ENCODE results near the gene NRCAM.
A peak's percentile ranks its signal among the peaks of the same experiment; 100 is the strongest.

- TF ChIP-seq CTCF (IDR thresholded peaks at IDR 0.05) (no peak), RFX5 (IDR thresholded peaks at IDR 0.05) (no peak), EP300 (IDR thresholded peaks at IDR 0.05) (no peak), POLR2A (IDR thresholded peaks at IDR 0.05; ENCODE audit: low read length) (no peak), POLR2AphosphoS2 (conservative IDR thresholded peaks at IDR 0.05; ENCODE audit: low read length) (no peak), FOSL2 (IDR thresholded peaks at IDR 0.05) (peak; percentile 12; the same call in 1 of the 2 replicates), FOSL2 (CRISPR knock-in tag; IDR thresholded peaks at IDR 0.05) (peak; percentile 66), NR3C1 (IDR thresholded peaks at IDR 0.05) (no peak), NFE2L2 (conservative IDR thresholded peaks at IDR 0.05; ENCODE audit: low read length) (no peak), MAX (IDR thresholded peaks at IDR 0.05) (no peak)
Measured at GRCh38 chr7:108442039-108442568, 14.1 kb downstream of the NRCAM start.
